ENCODE data around the gene MRPS24. TPM values are rescaled to one million over a fixed set of nuclear protein-coding genes. Genes with fewer than 3 reads are reported as not detected.
"Not testable (repeated sequence)": the region's sequence is repeated elsewhere in the genome, so short reads cannot be mapped to it uniquely, and the experiment has no call there.

Gene MRPS24
- total RNA-seq, 6 experiments from 2014 or later, result 45.2 to 83.4 (median 66.7) TPM

DNA sequence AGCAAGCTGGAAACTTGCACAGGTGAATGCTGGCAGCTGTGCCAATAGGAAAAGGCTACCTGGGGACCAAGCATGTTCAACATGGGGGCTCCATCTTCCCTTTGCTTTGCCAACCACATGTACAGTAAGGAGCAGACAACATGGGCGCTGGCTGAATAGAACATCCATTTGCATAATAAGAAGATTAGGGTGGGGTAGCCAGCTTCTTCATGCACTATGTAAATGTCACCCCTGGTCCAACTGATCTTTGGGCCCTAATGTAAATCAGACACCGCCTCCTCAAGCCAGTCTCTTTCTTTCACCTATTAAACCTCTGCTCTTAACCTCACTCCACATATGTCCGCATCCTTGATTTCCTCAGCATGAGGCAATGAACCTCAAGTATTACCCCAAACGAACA lies 26.0 kb downstream of the MRPS24 start:
- Histone ChIP-seq H3K36me3 (no peaks in the 10 kb centered on the region), H3K9me3 (no peaks in the 10 kb centered on the region), H3K4me1 (no peaks in the 10 kb centered on the region), H3K27me3 (no peaks in the 10 kb centered on the region), H3K4me3 (no peak overlapping the region), H3K27ac (no peak overlapping the region)
- intact Hi-C loops (cut with DNase I), result loop anchor here in 1 of 2 donors (10.0 kb wide), 1 partner anchor 258 kb away; the partner anchor contains the start of gene STK17A
- DNase-seq, result no peak
- ATAC-seq, result no peak
- TF ChIP-seq, protein P1, sequence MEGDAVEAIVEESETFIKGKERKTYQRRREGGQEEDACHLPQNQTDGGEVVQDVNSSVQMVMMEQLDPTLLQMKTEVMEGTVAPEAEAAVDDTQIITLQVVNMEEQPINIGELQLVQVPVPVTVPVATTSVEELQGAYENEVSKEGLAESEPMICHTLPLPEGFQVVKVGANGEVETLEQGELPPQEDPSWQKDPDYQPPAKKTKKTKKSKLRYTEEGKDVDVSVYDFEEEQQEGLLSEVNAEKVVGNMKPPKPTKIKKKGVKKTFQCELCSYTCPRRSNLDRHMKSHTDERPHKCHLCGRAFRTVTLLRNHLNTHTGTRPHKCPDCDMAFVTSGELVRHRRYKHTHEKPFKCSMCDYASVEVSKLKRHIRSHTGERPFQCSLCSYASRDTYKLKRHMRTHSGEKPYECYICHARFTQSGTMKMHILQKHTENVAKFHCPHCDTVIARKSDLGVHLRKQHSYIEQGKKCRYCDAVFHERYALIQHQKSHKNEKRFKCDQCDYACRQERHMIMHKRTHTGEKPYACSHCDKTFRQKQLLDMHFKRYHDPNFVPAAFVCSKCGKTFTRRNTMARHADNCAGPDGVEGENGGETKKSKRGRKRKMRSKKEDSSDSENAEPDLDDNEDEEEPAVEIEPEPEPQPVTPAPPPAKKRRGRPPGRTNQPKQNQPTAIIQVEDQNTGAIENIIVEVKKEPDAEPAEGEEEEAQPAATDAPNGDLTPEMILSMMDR (IDR thresholded peaks at IDR 0.05), result no peak
- TF ChIP-seq POLR2A (IDR thresholded peaks at IDR 0.05), result no peak
- 93% methylated on average over 3 of the region's 4 CpGs for WGBS (ENCODE audit: insufficient coverage, low coverage, low lambda C conversion rate, missing lambda C conversion rate)

DNA sequence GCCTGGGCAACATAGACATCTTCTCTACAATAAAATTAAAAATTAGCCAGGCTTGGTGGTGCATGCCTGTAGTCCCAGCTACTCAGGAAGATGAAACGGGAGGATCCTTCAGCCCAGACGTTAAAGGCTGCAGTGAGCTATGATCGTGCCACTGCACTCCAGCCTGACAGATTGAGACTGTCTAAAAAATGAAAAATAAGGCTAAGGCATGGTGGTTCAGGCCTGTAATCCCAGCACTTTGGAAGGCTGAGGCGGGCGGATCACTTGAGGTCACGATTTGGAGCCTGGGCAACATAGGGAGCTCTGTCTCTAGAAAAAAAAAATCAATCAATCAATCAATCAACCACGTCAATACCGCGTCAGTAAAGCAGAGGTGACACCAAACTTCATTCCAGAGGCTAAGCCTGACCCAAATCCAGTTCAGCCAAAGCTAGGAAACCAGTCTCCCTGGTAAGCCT lies 31.1 kb downstream of the MRPS24 start:
- ATAC-seq (peak in 2 of 4 donors; percentile 8 to 16), DNase-seq (no peak)
- 65% methylated on average over 9 of the region's 9 CpGs for WGBS (ENCODE audit: insufficient coverage, low coverage, low lambda C conversion rate, missing lambda C conversion rate)
- no peaks in the 10 kb centered on the region for H3K27me3 ChIP-seq
- no peaks in the 10 kb centered on the region for H3K36me3 ChIP-seq
- H3K4me1 ChIP-seq, result no peaks in the 10 kb centered on the region
- no peak overlapping the region for H3K4me3 ChIP-seq
- TF ChIP-seq, protein P1 (IDR thresholded peaks at IDR 0.05), result no peak
- H3K9me3 ChIP-seq, result no peaks in the 10 kb centered on the region
- H3K27ac ChIP-seq, result no peak overlapping the region
- intact Hi-C loops (cut with DNase I), result no loop called here

DNA sequence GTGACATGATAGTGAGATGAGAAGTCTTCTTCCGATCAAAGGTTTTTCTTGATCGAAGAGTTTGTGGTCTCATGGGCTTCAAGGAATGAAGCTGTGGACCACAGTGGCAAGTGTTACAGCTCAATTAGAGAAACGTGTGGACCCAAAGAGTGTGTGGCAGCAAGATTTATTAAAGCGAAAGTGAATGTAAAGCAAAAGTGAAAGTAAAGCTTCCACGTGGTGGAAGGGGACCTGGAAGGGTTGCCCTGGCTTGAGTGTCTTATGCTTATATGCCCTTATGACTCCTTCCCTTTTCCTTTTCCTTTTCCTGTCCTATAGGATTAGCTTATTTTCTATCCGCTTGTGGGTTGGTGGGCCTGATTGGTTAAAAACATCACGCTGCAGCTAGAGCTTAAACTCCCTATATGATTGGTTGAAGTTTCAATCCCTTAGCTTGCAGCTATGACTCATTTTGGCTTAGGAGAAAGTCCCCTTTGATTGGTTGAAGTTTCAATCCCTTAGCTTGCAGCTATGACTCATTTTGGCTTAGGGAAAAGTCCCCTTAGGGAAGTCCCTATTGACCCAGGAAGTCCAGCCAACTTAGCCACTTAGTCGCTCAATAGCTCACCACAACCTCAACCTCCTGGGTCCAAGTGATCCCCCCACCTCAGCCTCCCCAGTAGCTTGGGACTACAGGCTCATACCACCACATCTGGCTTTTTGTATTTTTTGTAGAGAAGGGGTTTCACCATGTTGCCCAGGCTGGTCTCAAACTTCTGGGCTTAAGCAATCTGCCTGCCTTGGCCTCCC lies 34.7 kb downstream of the MRPS24 start:
- H3K27me3 ChIP-seq, result no peaks in the 10 kb centered on the region
- intact Hi-C loops (cut with DNase I), result no loop called here
- no peaks in the 10 kb centered on the region for H3K36me3 ChIP-seq
- H3K4me3 ChIP-seq, result peak overlapping the region in 2 of 3 donors; percentile 36 to 49
- 44% methylated on average over 8 of the region's 8 CpGs for WGBS (ENCODE audit: insufficient coverage, low coverage, low lambda C conversion rate, missing lambda C conversion rate)
- no peaks in the 10 kb centered on the region for H3K4me1 ChIP-seq
- DNase-seq (no peak), ATAC-seq (peak; percentile 69 to 77 (median 76))
- TF ChIP-seq, protein P1 (IDR thresholded peaks at IDR 0.05), result no peak
- no peak for TF ChIP-seq POLR2A (IDR thresholded peaks at IDR 0.05)
- H3K27ac ChIP-seq, result no peak overlapping the region
- H3K9me3 ChIP-seq, result no peaks in the 10 kb centered on the region

DNA sequence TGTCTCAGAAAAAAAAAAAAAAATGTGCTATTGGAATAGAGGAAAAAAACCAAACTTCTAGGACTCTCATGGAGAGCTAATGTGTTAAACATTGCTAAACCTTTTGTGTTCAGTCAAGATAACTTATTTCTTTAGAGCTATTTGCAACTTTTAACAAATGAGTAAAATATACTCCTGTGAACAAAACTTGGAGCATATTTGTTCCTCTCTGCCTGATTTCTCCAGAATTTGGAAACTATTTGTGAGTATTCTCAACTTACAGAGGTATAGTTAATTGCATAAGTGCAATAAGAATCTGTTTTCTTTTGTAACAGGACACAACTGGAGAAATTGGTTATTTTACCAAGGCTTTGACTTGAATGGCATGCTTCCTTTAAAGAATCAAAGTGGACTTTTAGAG lies 38.4 kb downstream of the MRPS24 start:
- DNase-seq; H3K4me3 ChIP-seq; H3K27ac ChIP-seq; H3K9me3 ChIP-seq; H3K27me3 ChIP-seq; ATAC-seq; H3K4me1 ChIP-seq; H3K36me3 ChIP-seq; intact Hi-C loops (cut with DNase I): not testable (repeated sequence)

DNA sequence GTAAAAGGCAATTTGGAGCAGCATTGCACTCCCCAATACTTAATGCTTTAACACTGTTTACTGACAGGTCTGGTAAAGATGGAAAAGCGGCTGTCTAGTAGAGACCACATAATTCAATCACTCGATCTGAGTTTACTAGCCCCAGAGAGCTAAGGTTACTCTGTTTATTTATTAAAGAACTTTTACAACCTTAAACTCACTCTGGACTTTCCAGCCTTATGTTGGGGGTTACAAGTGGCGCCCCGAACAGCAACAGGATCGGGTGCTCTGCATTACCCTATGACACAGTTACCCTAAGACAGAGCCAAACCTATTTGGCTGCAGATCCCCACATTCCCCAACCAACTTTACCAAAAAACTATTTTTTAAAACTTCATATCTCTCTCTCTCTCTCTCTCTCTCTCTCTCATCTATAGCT lies 43.9 kb downstream of the MRPS24 start:
- Histone ChIP-seq H3K4me3 (no peak overlapping the region), H3K9me3 (no peaks in the 10 kb centered on the region), H3K4me1 (no peaks in the 10 kb centered on the region), H3K27ac (no peak overlapping the region), H3K36me3 (no peaks in the 10 kb centered on the region), H3K27me3 (no peaks in the 10 kb centered on the region)
- TF ChIP-seq, protein P1 (IDR thresholded peaks at IDR 0.05), result no peak
- no peak for TF ChIP-seq POLR2A (IDR thresholded peaks at IDR 0.05)
- no peak for ATAC-seq
- DNase-seq, result no peak
- intact Hi-C loops (cut with DNase I), result no loop called here
- 67% methylated on average over 5 of the region's 5 CpGs for WGBS (ENCODE audit: insufficient coverage, low coverage, low lambda C conversion rate, missing lambda C conversion rate)
